ENCODE measurements around the gene SLC13A5.

DNA sequence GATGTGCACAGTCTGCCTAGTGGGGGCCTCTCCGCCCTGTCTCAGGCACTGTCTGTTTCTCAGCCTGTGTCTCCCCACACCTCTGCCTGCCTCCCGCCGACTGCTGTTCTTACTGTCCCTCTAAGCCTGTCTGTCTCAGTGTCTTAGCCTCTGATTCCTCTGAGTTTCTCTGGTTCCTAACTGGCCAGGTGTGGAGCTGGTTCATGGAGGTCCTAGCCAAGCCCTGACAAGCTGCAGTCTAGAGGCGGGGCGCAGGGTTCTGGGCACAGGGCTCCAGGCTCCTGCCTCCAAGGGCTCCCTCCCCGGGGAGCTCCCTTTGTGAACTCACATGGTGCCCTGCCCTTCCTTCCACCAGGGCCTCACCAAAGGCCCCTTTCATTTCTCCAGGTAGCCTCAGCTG lies 42.2 kb downstream of the SLC13A5 start:
- TF ChIP-seq, protein P1, sequence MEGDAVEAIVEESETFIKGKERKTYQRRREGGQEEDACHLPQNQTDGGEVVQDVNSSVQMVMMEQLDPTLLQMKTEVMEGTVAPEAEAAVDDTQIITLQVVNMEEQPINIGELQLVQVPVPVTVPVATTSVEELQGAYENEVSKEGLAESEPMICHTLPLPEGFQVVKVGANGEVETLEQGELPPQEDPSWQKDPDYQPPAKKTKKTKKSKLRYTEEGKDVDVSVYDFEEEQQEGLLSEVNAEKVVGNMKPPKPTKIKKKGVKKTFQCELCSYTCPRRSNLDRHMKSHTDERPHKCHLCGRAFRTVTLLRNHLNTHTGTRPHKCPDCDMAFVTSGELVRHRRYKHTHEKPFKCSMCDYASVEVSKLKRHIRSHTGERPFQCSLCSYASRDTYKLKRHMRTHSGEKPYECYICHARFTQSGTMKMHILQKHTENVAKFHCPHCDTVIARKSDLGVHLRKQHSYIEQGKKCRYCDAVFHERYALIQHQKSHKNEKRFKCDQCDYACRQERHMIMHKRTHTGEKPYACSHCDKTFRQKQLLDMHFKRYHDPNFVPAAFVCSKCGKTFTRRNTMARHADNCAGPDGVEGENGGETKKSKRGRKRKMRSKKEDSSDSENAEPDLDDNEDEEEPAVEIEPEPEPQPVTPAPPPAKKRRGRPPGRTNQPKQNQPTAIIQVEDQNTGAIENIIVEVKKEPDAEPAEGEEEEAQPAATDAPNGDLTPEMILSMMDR (IDR thresholded peaks at IDR 0.05), result no peak
- no peak for TF ChIP-seq POLR2AphosphoS5 (IDR thresholded peaks at IDR 0.05)

All from esophagus muscularis mucosa (tissue), 3 donors.